Esophagus muscularis mucosa (tissue), 3 donors: ENCODE measurements around the gene PPFIBP1.

Source experiments
- CTCF ChIP-seq, 3 experiments: fragments of 200-600 bp in 2 of 3; fragments of 450-650 bp in 1 of 3; sonication (generic) in 2 of 3; IDR thresholded peaks; one replicate each; pipeline ENCODE4 v1.5.1; 2017 to 2019; ENCODE audit warnings: antibody characterized with exemption in 3 of 3, mild to moderate bottlenecking in 2 of 3, moderate library complexity in 1 of 3
- POLR2AphosphoS5 ChIP-seq, 2 donors: sonication (generic); formaldehyde crosslinking; IDR thresholded peaks; one replicate each; pipeline ENCODE4 v1.6.1; 2017; ENCODE audit warnings: antibody characterized with exemption in 2 of 2

GRCh38 chr12:27534060-27534764, 10.2 kb downstream of the PPFIBP1 start:
- TF ChIP-seq CTCF (IDR thresholded peaks at IDR 0.05) (no peak), POLR2AphosphoS5 (IDR thresholded peaks at IDR 0.05) (no peak)
